BJ (cell line): ENCODE measurements around the gene PHTF2. TPM values are rescaled to one million over a fixed set of nuclear protein-coding genes. Genes with fewer than 3 reads are reported as not detected.

Experiments used
- CTCF ChIA-PET: fragments of 350-600 bp; formaldehyde crosslinking; extraction: SDS; loops from one replicate; lab custom pipeline; 2021; ENCODE audit warnings: antibody characterized with exemption, inconsistent platforms; lab: Yijun Ruan, JAX
- POLR2A ChIA-PET: fragments of 300-600 bp; sonication (Branson Sonifier 250); formaldehyde crosslinking; extraction: SDS; loops from one replicate; lab custom pipeline; 2021; ENCODE audit warnings: antibody characterized with exemption; lab: Charles Lee
- DNase-seq: peaks from one replicate; pipeline ENCODE4 v3.0.0-alpha.2; 2011; ENCODE audit warnings: low read depth
- H3K27me3 ChIP-seq: 2 replicates; pipeline ENCODE4 v1.6.0; 2011; ENCODE audit warnings: low read length; ENCODE audit not compliant: control insufficient read depth, insufficient read depth
- H3K36me3 ChIP-seq: 2 replicates; pipeline ENCODE4 v1.5.1; 2011; ENCODE audit warnings: low read length; ENCODE audit not compliant: control insufficient read depth, insufficient read depth
- H3K4me3 ChIP-seq: 2 replicates; pipeline ENCODE4 v1.5.1; 2011; ENCODE audit warnings: low read depth, mild to moderate bottlenecking, control low read depth, low read length
- CTCF ChIP-seq: IDR thresholded peaks from 2 replicates; pipeline ENCODE4 v1.5.1; 2011; ENCODE audit warnings: low read depth, mild to moderate bottlenecking, control low read depth, inconsistent platforms, low read length, moderate library complexity; ENCODE audit not compliant: insufficient read depth
- polyA plus RNA-seq: library from polyadenylated mRNA; depleted of rRNA; stranded (reverse); fragments of >200 nt; gene quantifications from 2 replicates; pipeline ENCODE4 v1.2.3, GENCODE V29; 2011

The PHTF2 gene
- polyA plus RNA-seq, 1 experiment = 27.8 TPM

GRCh38 chr7:77826300-77826699 lies 27.7 kb downstream of the PHTF2 start:
- Histone ChIP-seq H3K27me3 (no peaks in the 10 kb centered on the region), H3K4me3 (no peak overlapping the region), H3K36me3 (peaks cover 2% of the 10 kb centered on the region; the same call in 1 of the 2 replicates)
- CTCF ChIA-PET = no interaction called here
- no peak for TF ChIP-seq CTCF
- DNase-seq = no peak
- POLR2A ChIA-PET = no interaction called here

GRCh38 chr7:77827999-77828398 lies 29.4 kb downstream of the PHTF2 start:
- CTCF ChIA-PET = no interaction called here
- Histone ChIP-seq H3K27me3 (no peaks in the 10 kb centered on the region), H3K36me3 (no peaks in the 10 kb centered on the region), H3K4me3 (no peak overlapping the region)
- no peak for DNase-seq
- no peak for TF ChIP-seq CTCF
- POLR2A ChIA-PET = no interaction called here

- DNase-seq = no peak
- POLR2A ChIA-PET = no interaction called here
- no peak overlapping the region for H3K4me3 ChIP-seq
- CTCF ChIA-PET = interaction anchor here (1.0 kb wide), 1 partner anchor 29 kb away, joined by 4 read pairs; no protein-coding TSS in a partner anchor
- TF ChIP-seq CTCF = no peak
- H3K27me3 ChIP-seq = no peaks in the 10 kb centered on the region
- H3K36me3 ChIP-seq = no peaks in the 10 kb centered on the region
These were observed 32.2 kb downstream of the PHTF2 start for GRCh38 chr7:77830649-77831355.

- no peak for TF ChIP-seq CTCF
- DNase-seq = no peak
- H3K4me3 ChIP-seq = no peak overlapping the region
- CTCF ChIA-PET = no interaction called here
- POLR2A ChIA-PET = no interaction called here
- no peaks in the 10 kb centered on the region for H3K27me3 ChIP-seq
- no peaks in the 10 kb centered on the region for H3K36me3 ChIP-seq
These were observed 32.9 kb downstream of the PHTF2 start for GRCh38 chr7:77831481-77831880.

GRCh38 chr7:77831953-77832352 lies 33.4 kb downstream of the PHTF2 start:
- no peak for DNase-seq
- CTCF ChIA-PET = no interaction called here
- no peak for TF ChIP-seq CTCF
- H3K4me3 ChIP-seq = no peak overlapping the region
- H3K27me3 ChIP-seq = no peaks in the 10 kb centered on the region
- POLR2A ChIA-PET = no interaction called here
- H3K36me3 ChIP-seq = no peaks in the 10 kb centered on the region
